SK-N-SH treated with all-trans-retinoic acid at 6 μM for 48 hours (cell line): ENCODE data around the gene SCFD2.

Experiments used
- GLIS3 ChIP-seq: fragments of 250-450 bp; sonication (Bioruptor Pico); IDR thresholded peaks from 2 replicates; pipeline ENCODE4 v1.5.0; 2020; ENCODE audit warnings: mild to moderate bottlenecking, moderate library complexity
- ZFP30 ChIP-seq: fragments of 450-650 bp; formaldehyde crosslinking; IDR thresholded peaks from 2 replicates; pipeline ENCODE4 v1.5.0; 2022; ENCODE audit warnings: mild to moderate bottlenecking, moderate library complexity

DNA sequence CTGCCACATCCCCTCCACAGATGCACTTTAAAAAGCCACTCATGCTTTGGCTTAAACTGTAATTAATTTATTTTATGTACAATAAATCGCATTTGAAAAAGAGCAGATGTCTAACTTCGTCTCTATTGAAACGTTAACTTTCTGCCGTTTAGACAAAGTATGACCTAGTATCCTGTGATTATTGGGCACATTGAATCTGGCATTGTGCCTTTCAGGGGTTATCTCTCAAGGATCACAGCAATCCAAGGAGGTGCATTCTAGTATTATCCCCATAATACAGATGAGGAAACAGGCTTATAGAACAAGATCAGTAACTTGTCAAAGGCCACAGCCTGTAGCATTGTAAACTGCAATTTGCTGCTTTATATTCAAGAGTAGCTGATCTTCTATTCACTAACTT is 499.1 kb downstream of the SCFD2 start:
- TF ChIP-seq ZFP30 (CRISPR knock-in tag) (no peak), GLIS3 (no peak)
